ENCODE results near the gene DCTN1. TPM values are rescaled to one million over a fixed set of nuclear protein-coding genes. Genes with fewer than 3 reads are reported as not detected.

Gene DCTN1
- total and polyA plus RNA-seq, 2 donors (not counting 1 experiment from before 2014, with no cell fraction given) = 46.7 to 143 TPM

DNA sequence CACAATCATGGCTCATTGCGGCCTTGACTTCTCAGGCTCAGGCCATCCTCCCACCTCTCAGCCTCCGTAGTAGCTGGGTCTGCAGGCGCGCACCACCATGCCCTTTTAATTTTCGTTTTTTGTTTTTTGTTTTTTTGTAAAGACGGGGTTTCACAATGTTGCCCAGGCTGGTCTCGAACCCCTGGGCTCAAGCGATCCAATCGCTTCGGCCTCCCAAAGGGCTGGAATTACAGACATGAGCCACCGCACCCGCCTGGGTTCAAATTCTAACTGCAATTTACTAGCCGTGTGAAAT is 12.3 kb upstream of the DCTN1 start:
- H3K4me3 Mint-ChIP-seq = peak overlapping the region; percentile 24
- H3K36me3 ChIP-seq (replicated peaks in 1 of 2; ENCODE audit: control extremely low read depth in 1 of 2, control insufficient read depth in 1 of 2, extremely low read depth in 1 of 2, insufficient read depth in 2 of 2, low read length in 1 of 2) = no peaks in the 10 kb centered on the region
- H3K27ac ChIP-seq (ENCODE audit: low read length in 2 of 2) = no peak overlapping the region
- no peaks in the 10 kb centered on the region for H3K9me3 Mint-ChIP-seq (ENCODE audit: insufficient read depth)
- TF ChIP-seq, protein P1, sequence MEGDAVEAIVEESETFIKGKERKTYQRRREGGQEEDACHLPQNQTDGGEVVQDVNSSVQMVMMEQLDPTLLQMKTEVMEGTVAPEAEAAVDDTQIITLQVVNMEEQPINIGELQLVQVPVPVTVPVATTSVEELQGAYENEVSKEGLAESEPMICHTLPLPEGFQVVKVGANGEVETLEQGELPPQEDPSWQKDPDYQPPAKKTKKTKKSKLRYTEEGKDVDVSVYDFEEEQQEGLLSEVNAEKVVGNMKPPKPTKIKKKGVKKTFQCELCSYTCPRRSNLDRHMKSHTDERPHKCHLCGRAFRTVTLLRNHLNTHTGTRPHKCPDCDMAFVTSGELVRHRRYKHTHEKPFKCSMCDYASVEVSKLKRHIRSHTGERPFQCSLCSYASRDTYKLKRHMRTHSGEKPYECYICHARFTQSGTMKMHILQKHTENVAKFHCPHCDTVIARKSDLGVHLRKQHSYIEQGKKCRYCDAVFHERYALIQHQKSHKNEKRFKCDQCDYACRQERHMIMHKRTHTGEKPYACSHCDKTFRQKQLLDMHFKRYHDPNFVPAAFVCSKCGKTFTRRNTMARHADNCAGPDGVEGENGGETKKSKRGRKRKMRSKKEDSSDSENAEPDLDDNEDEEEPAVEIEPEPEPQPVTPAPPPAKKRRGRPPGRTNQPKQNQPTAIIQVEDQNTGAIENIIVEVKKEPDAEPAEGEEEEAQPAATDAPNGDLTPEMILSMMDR (IDR thresholded peaks at IDR 0.05) = no peak
- no peak for TF ChIP-seq EZH2 (IDR thresholded peaks at IDR 0.05; ENCODE audit: borderline replicate concordance, insufficient read depth, low read depth, low read length, poor library complexity, severe bottlenecking)
- H3K9ac ChIP-seq (ENCODE audit: low read length) = peak overlapping the region; percentile 92
- H3K27me3 ChIP-seq (replicated peaks in 1 of 4; ENCODE audit: control extremely low read depth in 1 of 4, control insufficient read depth in 3 of 4, insufficient read depth in 4 of 4, low read length in 3 of 4) = peaks cover 0 to 7% (median 0%) of the 10 kb centered on the region in 4 experiments
- 65% methylated on average over 7 of the region's 13 CpGs for WGBS (ENCODE audit: insufficient coverage)
- H3K27ac Mint-ChIP-seq = peak overlapping the region; percentile 17
- DNase-seq (no peak), ATAC-seq (ENCODE audit: low read depth) (no peak)
- peak overlapping the region; percentile 83 for H2AFZ ChIP-seq (ENCODE audit: insufficient read depth, low read depth, low read length, poor library complexity, severe bottlenecking)
- CTCF ChIA-PET = interaction anchor here (1.0 to 2.2 kb wide), 17 partner anchors 8 to 569 kb away, joined by 3 to 11 read pairs (median 3); partner anchors contain the start of genes AUP1, C2orf81, HTRA2 and INO80B
- H3K4me1 ChIP-seq (ENCODE audit: control insufficient read depth in 2 of 2, insufficient read depth in 2 of 2, low read length in 2 of 2) = peaks cover 18 to 24% of the 10 kb centered on the region in 2 donors
- intact Hi-C loops (cut with micrococcal nuclease) = loop anchor here (1.0 to 10.0 kb wide), 10 partner anchors 23 to 564 kb away; partner anchors contain the start of genes C2orf81, CCDC142, DOK1 and LOXL3
- POLR2A ChIA-PET = interaction anchor here (1.2 to 1.6 kb wide), 3 partner anchors 62 to 80 kb away, joined by 3 to 5 read pairs (median 3); partner anchors contain the start of genes INO80B, MRPL53 and WBP1
- peaks cover 18% of the 10 kb centered on the region for H4K20me1 ChIP-seq (ENCODE audit: control insufficient read depth, insufficient read depth, low read length, poor library complexity, severe bottlenecking)
- H3K27me3 Mint-ChIP-seq = peaks cover 5% of the 10 kb centered on the region
- H3K4me1 Mint-ChIP-seq = peaks cover 16% of the 10 kb centered on the region
- peaks cover 53% of the 10 kb centered on the region for H3K79me2 ChIP-seq (ENCODE audit: control insufficient read depth, insufficient read depth, low read length)
- peak overlapping the region; percentile 81 for H3K4me2 ChIP-seq (replicated peaks; ENCODE audit: low read depth, low read length, poor library complexity, severe bottlenecking)
- no peaks in the 10 kb centered on the region for H3K9me3 ChIP-seq (ENCODE audit: control extremely low read depth in 1 of 3, control insufficient read depth in 2 of 3, insufficient read depth in 1 of 3, low read length in 2 of 3)
- H3K4me3 ChIP-seq (ENCODE audit: control extremely low read depth in 1 of 5, extremely low read depth in 1 of 5, insufficient read depth in 1 of 5, low read depth in 2 of 5, low read length in 4 of 5) = peak overlapping the region in 1 of 5 experiments; percentile 80

All from B cell (primary cell).